Measurements from ENCODE around the gene TMTC4. TPM values are rescaled to one million over a fixed set of nuclear protein-coding genes. Genes with fewer than 3 reads are reported as not detected.

The TMTC4 gene
- total and polyA plus RNA-seq, 8 donors: 5.4 to 38.9 (median 8.2) TPM

GRCh38 chr13:100674872-100675660 is 471 bp upstream of the TMTC4 start:
- peak; percentile 100 for DNase-seq
- Histone ChIP-seq H3K27me3 (no peaks in the 10 kb centered on the region), H3K4me1 (peaks cover 10 to 31% (median 25%) of the 10 kb centered on the region in 4 donors), H3K9me3 (no peaks in the 10 kb centered on the region), H3K36me3 (peaks cover 0 to 3% (median 1%) of the 10 kb centered on the region in 4 donors), H3K4me3 (peak overlapping the region; percentile 54 to 98 (median 90)), H3K27ac (peak overlapping the region; percentile 76 to 98 (median 94))
- TF ChIP-seq POLR2AphosphoS5 (IDR thresholded peaks at IDR 0.05) (peak; percentile 86 to 97 (median 92)), POLR2A (IDR thresholded peaks at IDR 0.05) (peak in 2 of 4 donors; percentile 21 to 43), EP300 (IDR thresholded peaks at IDR 0.05) (no peak), CTCF (IDR thresholded peaks at IDR 0.05) (peak in 3 of 7 experiments; percentile 10 to 41 (median 10))
- intact Hi-C loops (cut with DNase I; ENCODE audit: low total_unique reads): no loop called here
- 0 to 1% (median 0%) methylated on average over 20 to 67 of the region's 67 CpGs for WGBS, 5 donors

- peaks cover 0 to 14% (median 11%) of the 10 kb centered on the region in 4 donors for H3K36me3 ChIP-seq
- no peaks in the 10 kb centered on the region for H3K9me3 ChIP-seq
- DNase-seq: peak; percentile 55 to 81
- H3K27me3 ChIP-seq: no peaks in the 10 kb centered on the region
- peak overlapping the region; percentile 80 to 98 (median 94) for H3K27ac ChIP-seq
- 0 to 2% (median 1%) methylated on average over 9 to 86 of the region's 86 CpGs for WGBS, 5 donors
- peak overlapping the region; percentile 54 to 98 (median 90) for H3K4me3 ChIP-seq
- H3K4me1 ChIP-seq: peaks cover 10 to 31% (median 25%) of the 10 kb centered on the region in 4 donors
- peak in 2 of 3 donors; percentile 23 to 57 for TF ChIP-seq POLR2AphosphoS5 (IDR thresholded peaks at IDR 0.05)
- TF ChIP-seq CTCF (IDR thresholded peaks at IDR 0.05): no peak
- intact Hi-C loops (cut with DNase I; ENCODE audit: low total_unique reads): no loop called here
These were observed 653 bp downstream of the TMTC4 start for GRCh38 chr13:100673713-100674571.

GRCh38 chr13:100673376-100673712 is 1.3 kb downstream of the TMTC4 start:
- 18 to 37% (median 25%) methylated on average over 10 to 11 of the region's 11 CpGs for WGBS, 5 donors
- no peaks in the 10 kb centered on the region for H3K9me3 ChIP-seq
- H3K27ac ChIP-seq: peak overlapping the region; percentile 65 to 98 (median 94)
- intact Hi-C loops (cut with DNase I; ENCODE audit: low total_unique reads): no loop called here
- peaks cover 10 to 31% (median 25%) of the 10 kb centered on the region in 4 donors for H3K4me1 ChIP-seq
- no peaks in the 10 kb centered on the region for H3K27me3 ChIP-seq
- no peak for DNase-seq
- H3K36me3 ChIP-seq: peaks cover under 1 to 20% (median 17%) of the 10 kb centered on the region in 4 donors
- TF ChIP-seq CTCF (IDR thresholded peaks at IDR 0.05) (no peak), POLR2AphosphoS5 (IDR thresholded peaks at IDR 0.05) (no peak), EP300 (IDR thresholded peaks at IDR 0.05) (no peak), POLR2A (IDR thresholded peaks at IDR 0.05) (no peak)
- H3K4me3 ChIP-seq: peak overlapping the region; percentile 54 to 98 (median 90)
